HG03196 (cell line): ENCODE results near the gene STRADB.
"Not testable (repeated sequence)": the region's sequence is repeated elsewhere in the genome, so short reads cannot be mapped to it uniquely, and the experiment has no call there.

ENCODE experiments used
- ATAC-seq: cut with Tn5 transposase; IDR thresholded peaks from one replicate; pipeline ENCODE4 v1.9.1; 2021; ENCODE audit not compliant: unreplicated experiment

Gene STRADB

GRCh38 chr2:201466050-201466675 lies 14.6 kb downstream of the STRADB start:
- no peak for ATAC-seq

- ATAC-seq: no peak
Observed at GRCh38 chr2:201467666-201468065, 16.1 kb downstream of the STRADB start.

GRCh38 chr2:201470821-201471731 lies 19.5 kb downstream of the STRADB start:
- no peak for ATAC-seq

DNA sequence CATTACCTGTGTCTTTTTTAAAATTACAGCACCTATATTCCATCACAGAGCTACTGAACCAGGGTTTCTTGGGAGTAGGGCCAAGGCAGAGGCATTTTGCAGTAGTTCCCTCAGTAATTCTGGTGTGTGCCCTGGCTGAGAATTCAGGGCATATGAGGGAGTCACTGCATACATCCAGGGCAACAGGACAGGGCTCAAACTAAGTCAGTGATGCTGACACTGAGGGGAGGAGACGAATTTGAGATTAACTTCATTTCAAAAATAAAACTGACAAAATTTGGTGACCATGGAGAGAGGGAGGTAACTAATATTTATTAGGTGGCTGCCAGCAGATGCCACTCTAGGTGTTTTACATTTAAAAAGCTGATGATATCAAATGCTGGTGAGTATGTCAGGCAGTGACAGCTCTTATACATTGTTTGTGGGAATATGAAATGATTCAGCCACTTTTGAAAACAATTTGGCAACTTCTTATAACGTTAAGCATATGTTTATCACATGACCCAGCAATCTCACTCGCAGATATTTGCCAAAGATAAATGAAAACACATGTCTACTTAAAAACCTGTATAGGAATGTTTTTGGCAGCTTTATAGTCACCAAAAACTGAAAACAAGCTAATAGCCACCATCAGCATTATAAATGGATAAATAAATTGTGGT lies 20.3 kb downstream of the STRADB start:
- no peak for ATAC-seq

DNA sequence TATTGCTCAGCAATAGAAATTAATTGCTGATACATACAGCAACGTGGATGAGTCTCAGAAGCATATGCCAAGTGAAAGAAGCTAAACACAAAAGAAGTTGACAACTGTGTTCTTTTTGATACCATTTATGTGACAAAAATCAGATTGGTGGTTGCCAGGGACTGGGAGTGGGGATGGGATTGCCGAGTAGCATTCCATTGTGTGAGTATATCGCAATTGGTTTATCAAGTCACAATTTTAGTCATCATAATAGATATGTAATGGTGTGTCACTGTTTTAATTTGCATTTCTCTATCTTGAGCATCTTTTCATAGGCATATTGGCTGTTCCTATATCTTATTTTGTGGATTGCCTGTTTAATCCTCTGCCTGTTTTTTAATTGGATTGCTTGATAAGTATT lies 20.9 kb downstream of the STRADB start:
- no peak for ATAC-seq

GRCh38 chr2:201482543-201482942 lies 31.0 kb downstream of the STRADB start:
- no peak for ATAC-seq

DNA sequence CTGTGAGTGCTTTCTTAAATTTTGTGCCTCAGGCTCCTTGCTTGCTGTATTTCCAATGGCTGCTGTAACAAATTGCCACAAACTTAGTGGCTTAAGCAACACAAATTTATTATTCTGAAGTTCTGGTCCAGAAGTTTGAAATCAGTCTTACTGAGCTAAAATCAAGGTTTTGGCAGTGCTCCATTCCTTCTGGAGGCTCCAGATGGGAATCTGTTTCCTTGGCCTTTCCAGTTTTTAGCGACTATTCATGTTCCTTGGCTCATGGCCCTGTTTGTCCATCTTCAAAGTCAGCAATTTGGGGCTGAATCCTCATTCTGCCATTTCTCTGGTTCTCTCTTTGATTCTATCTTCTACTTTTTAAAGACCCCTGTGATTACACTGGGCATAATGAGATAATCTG lies 31.8 kb downstream of the STRADB start:
- no peak for ATAC-seq

DNA sequence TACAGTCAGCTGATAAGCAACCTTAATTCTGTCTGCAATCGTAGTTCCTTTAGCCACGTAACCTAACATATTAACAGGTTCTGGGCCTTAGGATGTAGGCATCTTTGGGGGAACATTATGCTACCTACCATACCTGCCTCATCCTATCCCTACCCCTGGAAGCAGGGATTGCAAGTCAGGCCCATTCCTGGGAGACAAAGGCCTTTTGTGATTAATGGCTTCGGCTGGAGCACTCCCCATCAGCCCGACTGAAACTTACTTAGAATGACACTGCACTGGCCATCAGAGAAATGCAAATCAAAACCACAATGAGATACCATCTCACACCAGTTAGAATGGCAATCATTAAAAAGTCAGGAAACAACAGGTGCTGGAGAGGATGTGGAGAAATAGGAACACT lies 32.2 kb downstream of the STRADB start:
- not testable (repeated sequence) for ATAC-seq

- ATAC-seq: no peak
Observed at GRCh38 chr2:201484805-201485204, 33.3 kb downstream of the STRADB start.

GRCh38 chr2:201490291-201490690 lies 38.8 kb downstream of the STRADB start:
- no peak for ATAC-seq

GRCh38 chr2:201496785-201497184 lies 45.2 kb downstream of the STRADB start:
- no peak for ATAC-seq

DNA sequence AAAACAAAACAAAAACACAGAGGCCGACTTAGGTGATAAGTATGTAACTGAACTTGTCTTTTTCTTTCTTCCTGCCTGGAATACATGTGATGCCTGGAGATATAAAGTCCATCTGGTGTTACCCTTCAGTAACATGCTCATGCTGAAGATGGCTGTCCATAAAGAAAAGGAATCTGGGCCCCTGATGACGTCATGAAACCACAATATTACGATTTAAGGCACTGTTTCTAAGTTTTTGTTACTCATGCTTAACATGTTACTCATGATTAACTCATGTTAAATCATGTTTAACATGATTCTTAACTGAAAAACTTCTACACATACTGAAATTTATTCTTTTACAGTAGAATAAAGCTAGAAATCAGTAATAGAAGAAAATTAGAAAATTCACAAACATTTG lies 49.0 kb downstream of the STRADB start:
- ATAC-seq: no peak

DNA sequence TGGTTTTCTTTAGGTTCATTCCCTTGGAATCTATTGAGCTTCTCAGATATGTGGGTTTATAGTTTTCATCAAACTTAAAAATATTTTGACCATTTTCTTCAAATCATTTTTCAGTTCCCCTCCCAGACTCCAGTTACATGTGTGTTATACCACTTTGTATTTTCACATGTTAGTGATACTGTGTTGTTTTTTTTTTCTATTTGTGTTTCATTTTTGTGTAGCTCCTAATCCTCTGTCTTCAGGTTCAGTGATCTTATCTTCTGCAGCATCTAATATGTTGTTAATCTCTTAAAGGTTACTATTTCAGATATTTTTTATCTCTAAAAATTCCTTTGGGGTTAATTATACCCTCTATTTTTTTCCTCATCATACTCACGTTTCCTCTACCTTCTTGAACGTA lies 51.2 kb downstream of the STRADB start:
- ATAC-seq: no peak

DNA sequence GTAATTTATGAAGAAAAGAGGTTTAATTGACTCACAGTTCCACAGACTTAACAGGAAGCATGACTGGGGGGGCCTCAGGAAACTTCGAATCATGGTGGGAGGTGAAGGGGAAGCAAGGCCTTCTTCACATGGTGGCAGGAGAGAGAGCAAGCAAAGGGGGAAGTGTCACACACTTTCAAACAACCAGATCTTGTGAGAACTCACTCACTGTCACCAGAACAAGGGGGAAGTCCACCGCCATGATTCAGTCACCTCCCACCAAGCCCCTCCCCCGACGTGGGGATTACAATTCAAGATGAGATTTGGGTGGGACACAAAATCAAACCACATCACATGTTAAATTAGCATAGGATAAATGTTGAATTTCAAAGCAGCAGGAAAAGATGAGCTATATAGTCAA lies 56.2 kb downstream of the STRADB start:
- ATAC-seq: no peak

- ATAC-seq: no peak
Observed at GRCh38 chr2:201513271-201513670, 61.7 kb downstream of the STRADB start.

GRCh38 chr2:201515573-201516246 lies 64.2 kb downstream of the STRADB start:
- no peak for ATAC-seq

GRCh38 chr2:201517094-201517493 lies 65.6 kb downstream of the STRADB start:
- no peak for ATAC-seq

GRCh38 chr2:201520201-201520600 lies 68.7 kb downstream of the STRADB start:
- no peak for ATAC-seq

DNA sequence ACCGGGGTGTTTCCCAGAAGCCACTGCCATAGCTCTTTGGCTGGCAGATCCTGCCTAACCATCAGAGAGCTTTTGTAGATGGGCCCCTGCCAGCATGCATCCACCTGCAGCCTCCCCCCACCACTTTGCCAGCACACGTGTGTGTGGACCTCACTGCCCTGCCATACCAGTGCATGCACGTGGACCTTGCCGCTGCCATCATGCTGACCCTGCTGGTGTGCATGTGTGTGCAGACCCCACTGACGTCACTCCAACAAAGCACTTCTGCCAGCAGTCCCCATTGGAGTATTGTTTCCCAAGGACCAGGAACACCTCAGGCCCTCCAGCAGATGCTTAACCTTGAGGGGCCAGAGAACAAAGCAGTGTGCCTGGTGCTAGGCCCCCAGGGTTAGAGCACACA lies 71.4 kb downstream of the STRADB start:
- ATAC-seq: no peak

GRCh38 chr2:201523506-201523905 lies 72.0 kb downstream of the STRADB start:
- ATAC-seq: no peak
